ENCODE measurements around the gene MOV10. TPM values are rescaled to one million over a fixed set of nuclear protein-coding genes. Genes with fewer than 3 reads are reported as not detected.

MOV10 gene
- total and polyA plus RNA-seq, 9 of the 15 experiments (the other 6 are each of a cell fraction or from before 2014, with no cell fraction given): 16.7 to 105 (median 49.5) TPM

DNA sequence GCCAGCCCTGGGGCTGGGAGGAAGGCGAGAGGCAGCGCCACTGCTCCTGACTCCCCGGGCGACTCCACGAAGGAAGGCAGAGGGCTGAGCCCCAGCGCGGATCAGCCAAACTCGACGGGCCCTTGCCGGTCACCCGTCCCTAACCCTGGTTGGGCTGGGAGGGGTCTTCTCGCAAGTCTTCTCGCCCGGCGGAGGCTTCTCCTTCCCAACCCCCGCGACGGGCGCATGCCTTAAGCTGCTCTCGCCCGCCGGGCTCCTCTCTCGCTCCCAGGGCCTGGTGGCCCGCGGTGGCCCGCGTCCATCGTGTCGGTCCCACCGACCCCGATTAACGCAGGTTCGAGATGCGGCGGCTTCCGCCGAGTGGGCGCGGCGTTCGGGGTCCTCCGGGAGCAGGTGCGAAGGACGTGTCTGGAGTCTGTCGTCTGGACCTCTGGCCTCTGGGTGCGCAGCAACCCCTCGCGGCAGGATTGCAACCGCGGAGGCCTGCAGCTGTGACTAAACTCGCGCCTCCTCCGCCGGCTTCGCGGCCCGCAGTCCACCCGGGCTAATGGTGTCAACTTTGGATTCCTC lies 69.6 kb downstream of the MOV10 start:
- no peak overlapping the region for H3K9ac ChIP-seq (ENCODE audit: insufficient read depth in 1 of 2, low read depth in 2 of 2, low read length in 2 of 2)
- ATAC-seq (no peak), DNase-seq (ENCODE audit: extremely low read depth in 1 of 4, low spot score in 3 of 4) (no peak), FAIRE-seq (no peak)
- ChIA-PET POLR2A (interaction anchor here (0.6 to 0.8 kb wide), 2 partner anchors 20 to 107 kb away, joined by 3 read pairs; no protein-coding TSS in a partner anchor), CTCF (ENCODE audit: low intra/inter-chr PET ratio) (no interaction called here)
- TF ChIP-seq RBFOX2 (IDR thresholded peaks at IDR 0.05; ENCODE audit: low read depth, low read length) (no peak), CC2D1A (IDR thresholded peaks at IDR 0.05) (no peak), ELF1 (tag; IDR thresholded peaks at IDR 0.05) (no peak), XRCC5 (IDR thresholded peaks at IDR 0.05; ENCODE audit: low read depth, low read length) (no peak), ELF2 (CRISPR knock-in tag; IDR thresholded peaks at IDR 0.05) (no peak), NR2F6 (CRISPR knock-in tag; IDR thresholded peaks at IDR 0.05) (no peak), CXXC5 (CRISPR knock-in tag; IDR thresholded peaks at IDR 0.05) (no peak), HMGN3 (IDR thresholded peaks at IDR 0.05; ENCODE audit: borderline replicate concordance, extremely low read depth, insufficient read length, low read depth, low read length) (no peak), NCOA1 (IDR thresholded peaks at IDR 0.05; ENCODE audit: low read depth) (no peak), SNIP1 (IDR thresholded peaks at IDR 0.05; ENCODE audit: low read depth) (no peak), HSF4 (CRISPR knock-in tag; IDR thresholded peaks at IDR 0.05; ENCODE audit: borderline replicate concordance) (no peak), ZNF253 (CRISPR knock-in tag; conservative IDR thresholded peaks at IDR 0.05) (no peak)
- TF ChIP-seq, protein P1, sequence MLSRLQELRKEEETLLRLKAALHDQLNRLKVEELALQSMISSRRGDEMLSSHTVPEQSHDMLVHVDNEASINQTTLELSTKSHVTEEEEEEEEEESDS (CRISPR knock-in tag; IDR thresholded peaks at IDR 0.05): no peak
- TF ChIP-seq, protein P2, sequence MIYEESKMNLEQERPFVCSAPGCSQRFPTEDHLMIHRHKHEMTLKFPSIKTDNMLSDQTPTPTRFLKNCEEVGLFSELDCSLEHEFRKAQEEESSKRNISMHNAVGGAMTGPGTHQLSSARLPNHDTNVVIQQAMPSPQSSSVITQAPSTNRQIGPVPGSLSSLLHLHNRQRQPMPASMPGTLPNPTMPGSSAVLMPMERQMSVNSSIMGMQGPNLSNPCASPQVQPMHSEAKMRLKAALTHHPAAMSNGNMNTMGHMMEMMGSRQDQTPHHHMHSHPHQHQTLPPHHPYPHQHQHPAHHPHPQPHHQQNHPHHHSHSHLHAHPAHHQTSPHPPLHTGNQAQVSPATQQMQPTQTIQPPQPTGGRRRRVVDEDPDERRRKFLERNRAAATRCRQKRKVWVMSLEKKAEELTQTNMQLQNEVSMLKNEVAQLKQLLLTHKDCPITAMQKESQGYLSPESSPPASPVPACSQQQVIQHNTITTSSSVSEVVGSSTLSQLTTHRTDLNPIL (CRISPR knock-in tag; IDR thresholded peaks at IDR 0.05): no peak
- TF ChIP-seq, protein P3, sequence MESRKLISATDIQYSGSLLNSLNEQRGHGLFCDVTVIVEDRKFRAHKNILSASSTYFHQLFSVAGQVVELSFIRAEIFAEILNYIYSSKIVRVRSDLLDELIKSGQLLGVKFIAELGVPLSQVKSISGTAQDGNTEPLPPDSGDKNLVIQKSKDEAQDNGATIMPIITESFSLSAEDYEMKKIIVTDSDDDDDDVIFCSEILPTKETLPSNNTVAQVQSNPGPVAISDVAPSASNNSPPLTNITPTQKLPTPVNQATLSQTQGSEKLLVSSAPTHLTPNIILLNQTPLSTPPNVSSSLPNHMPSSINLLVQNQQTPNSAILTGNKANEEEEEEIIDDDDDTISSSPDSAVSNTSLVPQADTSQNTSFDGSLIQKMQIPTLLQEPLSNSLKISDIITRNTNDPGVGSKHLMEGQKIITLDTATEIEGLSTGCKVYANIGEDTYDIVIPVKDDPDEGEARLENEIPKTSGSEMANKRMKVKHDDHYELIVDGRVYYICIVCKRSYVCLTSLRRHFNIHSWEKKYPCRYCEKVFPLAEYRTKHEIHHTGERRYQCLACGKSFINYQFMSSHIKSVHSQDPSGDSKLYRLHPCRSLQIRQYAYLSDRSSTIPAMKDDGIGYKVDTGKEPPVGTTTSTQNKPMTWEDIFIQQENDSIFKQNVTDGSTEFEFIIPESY (CRISPR knock-in tag; IDR thresholded peaks at IDR 0.05): peak; percentile 92
- TF ChIP-seq, protein P4, sequence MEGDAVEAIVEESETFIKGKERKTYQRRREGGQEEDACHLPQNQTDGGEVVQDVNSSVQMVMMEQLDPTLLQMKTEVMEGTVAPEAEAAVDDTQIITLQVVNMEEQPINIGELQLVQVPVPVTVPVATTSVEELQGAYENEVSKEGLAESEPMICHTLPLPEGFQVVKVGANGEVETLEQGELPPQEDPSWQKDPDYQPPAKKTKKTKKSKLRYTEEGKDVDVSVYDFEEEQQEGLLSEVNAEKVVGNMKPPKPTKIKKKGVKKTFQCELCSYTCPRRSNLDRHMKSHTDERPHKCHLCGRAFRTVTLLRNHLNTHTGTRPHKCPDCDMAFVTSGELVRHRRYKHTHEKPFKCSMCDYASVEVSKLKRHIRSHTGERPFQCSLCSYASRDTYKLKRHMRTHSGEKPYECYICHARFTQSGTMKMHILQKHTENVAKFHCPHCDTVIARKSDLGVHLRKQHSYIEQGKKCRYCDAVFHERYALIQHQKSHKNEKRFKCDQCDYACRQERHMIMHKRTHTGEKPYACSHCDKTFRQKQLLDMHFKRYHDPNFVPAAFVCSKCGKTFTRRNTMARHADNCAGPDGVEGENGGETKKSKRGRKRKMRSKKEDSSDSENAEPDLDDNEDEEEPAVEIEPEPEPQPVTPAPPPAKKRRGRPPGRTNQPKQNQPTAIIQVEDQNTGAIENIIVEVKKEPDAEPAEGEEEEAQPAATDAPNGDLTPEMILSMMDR (IDR thresholded peaks at IDR 0.05 in 2 of 3, conservative IDR thresholded peaks at IDR 0.05 in 1 of 3; ENCODE audit: insufficient read depth in 2 of 3, low read depth in 1 of 3, low read length in 3 of 3): 0 out of 6 replicates have a peak, but pooled peaks of 1 of the 3 experiments have one; percentile 4
- H2AFZ ChIP-seq (ENCODE audit: low read depth, low read length): no peak overlapping the region
- no peak overlapping the region for H3K4me3 ChIP-seq
- in situ Hi-C loops (cut with MboI): no loop called here
- H3K9me3 ChIP-seq (replicated peaks; ENCODE audit: control insufficient read depth, insufficient read depth, low read depth, low read length): no peaks in the 10 kb centered on the region
- H3K9me1 ChIP-seq (ENCODE audit: control insufficient read depth, insufficient read depth, low read length): no peaks in the 10 kb centered on the region
- no peak overlapping the region for H3K4me2 ChIP-seq (ENCODE audit: insufficient read depth, low read length)
- peaks cover 0 to 11% of the 10 kb centered on the region in 2 experiments; a peak in 1 of 5 replicates for H3K4me1 ChIP-seq (replicated peaks in 1 of 2; ENCODE audit: control insufficient read depth in 2 of 2, insufficient read depth in 2 of 2, low read length in 2 of 2)
- intact Hi-C loops (cut with micrococcal nuclease): no loop called here
- peaks cover 32 to 64% of the 10 kb centered on the region in 2 experiments for H3K27me3 ChIP-seq (ENCODE audit: control insufficient read depth in 2 of 2, insufficient read depth in 2 of 2, low read length in 2 of 2)
- no peaks in the 10 kb centered on the region for H3K36me3 ChIP-seq (ENCODE audit: control insufficient read depth, insufficient read depth, low read length)
- WGBS (ENCODE audit: insufficient coverage, low coverage, missing lambda C conversion rate): 67% methylated on average over 56 of the region's 58 CpGs
- BruUV-seq (replicated peaks): no TSS peak
- H3K27ac ChIP-seq (ENCODE audit: extremely low read depth, low read depth, low read length): no peak overlapping the region
- no peaks in the 10 kb centered on the region for H4K20me1 ChIP-seq (replicated peaks; ENCODE audit: control insufficient read depth, insufficient read depth, low read length)
- H3K79me2 ChIP-seq (ENCODE audit: control insufficient read depth, insufficient read depth, low read length): no peaks in the 10 kb centered on the region
